Thymus (tissue), 14 donors: ENCODE measurements around the gene SFSWAP. TPM values are rescaled to one million over a fixed set of nuclear protein-coding genes. Genes with fewer than 3 reads are reported as not detected.
"Not testable (repeated sequence)": the region's sequence is repeated elsewhere in the genome, so short reads cannot be mapped to it uniquely, and the experiment has no call there.

Source experiments
- DNase-seq, 9 donors: peaks; one replicate each; pipeline ENCODE4 v3.0.0-alpha.2; 2013; ENCODE audit warnings: low spot score in 9 of 9, low read depth in 6 of 9, missing footprints in 1 of 9
- H3K27ac ChIP-seq, 2 donors: one replicate each; pipeline ENCODE4 v1.5.1; 2013; ENCODE audit warnings: control low read depth in 1 of 2, low read depth in 1 of 2, low read length in 1 of 2, mild to moderate bottlenecking in 1 of 2, moderate library complexity in 1 of 2
- H3K27me3 ChIP-seq, 2 donors: one replicate each; pipeline ENCODE4 v1.5.1; 2013; ENCODE audit warnings: low read length in 1 of 2; ENCODE audit not compliant: control insufficient read depth in 2 of 2, insufficient read depth in 1 of 2
- H3K36me3 ChIP-seq, 2 donors: one replicate each; pipeline ENCODE4 v1.5.1; 2013; ENCODE audit warnings: low read length in 1 of 2, mild to moderate bottlenecking in 1 of 2, moderate library complexity in 1 of 2; ENCODE audit not compliant: control insufficient read depth in 2 of 2, insufficient read depth in 2 of 2
- H3K4me1 ChIP-seq, 2 donors: one replicate each; pipeline ENCODE4 v1.5.1; 2013; ENCODE audit warnings: low read length in 2 of 2; ENCODE audit not compliant: control insufficient read depth in 2 of 2, insufficient read depth in 2 of 2
- H3K4me3 ChIP-seq, 2 donors: one replicate each; pipeline ENCODE4 v1.5.1; 2013; ENCODE audit warnings: low read length in 2 of 2, control low read depth in 1 of 2, mild to moderate bottlenecking in 1 of 2
- H3K9me3 ChIP-seq, 2 donors: one replicate each; pipeline ENCODE4 v1.5.1; 2013; ENCODE audit warnings: low read length in 1 of 2, mild to moderate bottlenecking in 1 of 2; ENCODE audit not compliant: control insufficient read depth in 2 of 2, insufficient read depth in 1 of 2
- WGBS: extraction: QIAGEN DNeasy Blood & Tissue Kit; methylation state at CpG from one replicate; pipeline ENCODE4 v1.1.7; 2013; 5-methylcytosine and 5-hydroxymethylcytosine counted together
- long read RNA-seq, 10 donors: transcript quantifications; one replicate each; lab custom pipeline, GENCODE V29; 2026
- polyA plus RNA-seq: library from polyadenylated mRNA; stranded (reverse); fragments of 200-250 nt; gene quantifications from one replicate; pipeline ENCODE4 v1.2.3, GENCODE V29; 2013
- total RNA-seq: library from RNA; stranded (reverse); fragments of 120-200 nt; gene quantifications from one replicate; pipeline ENCODE4 v1.2.4, GENCODE V29; 2013
- donor health status: healthy.

Gene SFSWAP
- total RNA-seq (19.5 TPM), polyA plus RNA-seq (39.6 TPM)
- long read RNA-seq, donor 1 = 0 reads
- long read RNA-seq, donor 2 = 0 reads
- long read RNA-seq, donor 3, transcript SFSWAP-206 (3 exons, 1,576 nt) = major isoform, 5 of 11 reads
- long read RNA-seq, donor 3, partial matches to known transcripts = 5 of 11 reads
- long read RNA-seq, donor 3, other reads (novel, unspliced or antisense) = 0 of 11 reads
- long read RNA-seq, donor 4, full-length matches to known transcripts = 4 of 4 reads
- long read RNA-seq, donor 4, partial matches to known transcripts = 0 of 4 reads
- long read RNA-seq, donor 4, other reads (novel, unspliced or antisense) = 0 of 4 reads
- long read RNA-seq, donor 5, full-length matches to known transcripts = 7 of 34 reads
- long read RNA-seq, donor 5, partial matches to known transcripts = 27 of 34 reads
- long read RNA-seq, donor 5, other reads (novel, unspliced or antisense) = 0 of 34 reads
- long read RNA-seq, donor 6, partial matches to known transcripts = 0 of 2 reads
- long read RNA-seq, donor 6, other reads (novel, unspliced or antisense) = 0 of 2 reads
- long read RNA-seq, donor 7, partial matches to known transcripts = 6 of 9 reads
- long read RNA-seq, donor 7, other reads (novel, unspliced or antisense) = 0 of 9 reads
- long read RNA-seq, donor 8, partial matches to known transcripts = 0 of 2 reads
- long read RNA-seq, donor 8, other reads (novel, unspliced or antisense) = 0 of 2 reads
- long read RNA-seq, donor 9, full-length matches to known transcripts = 4 of 4 reads
- long read RNA-seq, donor 9, partial matches to known transcripts = 0 of 4 reads
- long read RNA-seq, donor 9, other reads (novel, unspliced or antisense) = 0 of 4 reads
- long read RNA-seq, donor 10, partial matches to known transcripts = 0 of 5 reads
- long read RNA-seq, donor 10, other reads (novel, unspliced or antisense) = 0 of 5 reads

DNA sequence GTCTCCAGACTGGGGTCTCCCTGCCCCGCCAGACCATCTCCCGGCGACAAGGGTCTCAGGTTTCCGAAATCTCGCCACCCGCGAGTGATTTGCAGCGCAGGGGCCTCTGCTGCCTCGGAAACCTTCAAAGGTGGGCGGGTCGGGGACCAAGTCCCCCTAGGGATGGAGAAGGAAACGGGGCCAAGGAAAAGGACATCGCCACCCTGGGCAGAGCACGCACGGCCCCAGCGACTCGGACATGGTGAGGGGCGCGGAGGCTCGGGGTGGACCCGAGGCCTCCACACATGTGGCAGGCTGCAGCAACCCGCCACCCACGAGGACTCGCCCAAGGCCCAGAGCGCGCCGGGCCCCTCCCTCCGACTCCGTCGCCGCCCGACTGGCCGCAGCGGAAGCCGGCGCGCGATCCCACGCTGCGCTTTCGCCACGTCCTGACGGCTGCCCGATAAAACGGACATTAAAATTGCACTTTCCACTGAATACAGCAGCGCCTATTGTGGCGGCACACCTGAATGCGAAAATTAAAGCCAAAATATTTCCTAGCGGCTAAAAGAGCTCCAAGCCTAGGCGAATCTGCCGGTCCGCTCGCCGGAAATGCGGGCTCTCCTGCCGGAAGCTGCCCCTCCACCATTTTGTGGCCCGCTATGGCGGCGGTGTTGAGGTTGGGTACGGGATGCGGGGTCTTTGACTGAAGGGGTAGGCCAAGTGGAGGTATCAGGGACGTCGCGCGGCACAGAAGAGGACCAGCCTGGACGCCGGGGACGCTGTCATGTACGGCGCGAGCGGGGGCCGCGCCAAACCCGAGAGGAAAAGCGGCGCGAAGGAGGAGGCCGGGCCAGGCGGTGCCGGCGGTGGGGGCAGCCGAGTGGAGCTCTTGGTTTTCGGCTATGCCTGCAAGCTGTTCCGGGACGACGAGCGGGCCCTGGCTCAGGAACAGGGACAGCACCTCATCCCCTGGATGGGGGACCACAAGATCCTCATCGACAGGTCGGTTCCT lies at the start of gene SFSWAP:
TSS of gene SFSWAP (plus strand) at position 627 of the 994 bp plus-strand sequence. CDS start at position 767, 140 bp downstream.
- 1% methylated on average over 90 of the region's 90 CpGs for WGBS
- Histone ChIP-seq H3K36me3 (peaks cover 17 to 23% of the 10 kb centered on the region in 2 donors), H3K4me3 (peak within 1 kb of the TSS; percentile 76 to 83), H3K27me3 (no peaks in the 10 kb centered on the region), H3K27ac (peak within 1 kb of the TSS; percentile 88 to 95), H3K4me1 (peaks cover 17 to 21% of the 10 kb centered on the region in 2 donors), H3K9me3 (no peaks in the 10 kb centered on the region)
- peak; percentile 65 to 90 (median 76) for DNase-seq

DNA sequence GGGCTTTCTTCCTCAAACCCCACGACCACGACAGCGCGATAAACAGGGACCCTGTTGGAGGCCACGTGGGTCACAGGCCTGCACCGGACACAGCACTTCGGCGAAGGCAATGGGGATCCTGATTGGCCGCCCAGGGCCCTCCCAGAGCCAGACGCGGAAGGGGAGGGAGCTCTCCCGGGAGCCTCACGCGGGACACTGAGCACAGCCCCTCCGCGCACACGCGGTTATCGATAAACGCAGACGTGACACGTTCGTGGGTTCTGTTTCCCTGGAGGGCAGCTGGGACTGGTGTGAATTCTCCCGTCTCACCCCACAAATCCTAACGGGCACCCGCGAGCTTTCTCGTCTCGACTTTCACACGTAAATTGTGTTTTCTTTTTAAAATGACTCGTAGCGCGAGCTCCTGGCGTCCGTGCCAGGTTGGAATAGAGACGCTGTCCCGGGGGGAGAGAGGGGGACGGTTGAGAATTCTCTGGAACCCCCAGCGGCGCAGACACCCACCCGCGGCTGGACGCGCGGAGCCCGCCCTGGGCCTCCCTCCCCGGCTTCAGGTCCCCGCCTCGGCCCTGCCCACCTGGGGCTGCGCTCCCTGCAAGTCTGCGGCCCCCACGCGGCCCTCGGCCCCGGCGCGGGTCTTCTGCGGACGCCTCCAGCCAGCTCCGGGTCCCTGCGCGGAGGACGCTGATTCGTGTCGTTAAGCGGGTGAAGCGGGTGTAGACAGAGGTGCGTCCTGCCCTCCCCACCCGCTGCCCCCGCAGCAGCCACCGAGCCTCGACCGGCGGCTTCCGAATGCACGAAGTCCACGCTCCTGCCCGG lies 49.5 kb upstream of the SFSWAP start:
- not testable (repeated sequence) for H3K4me3 ChIP-seq

DNA sequence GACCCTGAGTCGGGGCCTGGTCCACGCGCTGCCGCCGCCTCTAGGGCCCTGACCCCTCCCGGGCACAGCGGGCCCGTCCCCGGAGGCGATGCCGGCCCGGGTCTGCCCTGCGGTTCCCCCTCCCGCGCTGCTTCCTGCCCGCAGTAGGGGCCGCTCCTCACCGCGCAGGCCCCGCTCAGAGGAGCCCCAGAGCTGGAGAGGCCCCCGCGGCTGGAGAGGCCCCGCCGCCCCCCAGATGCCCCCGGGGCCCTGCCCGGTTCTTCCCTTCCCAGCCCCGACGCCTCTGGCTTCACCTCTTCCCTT lies 49.0 kb upstream of the SFSWAP start:
- not testable (repeated sequence) for H3K4me3 ChIP-seq, H3K9me3 ChIP-seq, H3K4me1 ChIP-seq, H3K36me3 ChIP-seq, H3K27ac ChIP-seq, DNase-seq
- WGBS = no CpG with 5 or more reads among the region's 28 CpGs
- peaks cover 0 to 16% of the 10 kb centered on the region in 2 donors for H3K27me3 ChIP-seq

More for the DNA sequence above, 49.5 kb upstream of the SFSWAP start:
- 20% methylated on average over 24 of the region's 78 CpGs for WGBS
- DNase-seq, H3K27ac ChIP-seq, H3K36me3 ChIP-seq, H3K9me3 ChIP-seq, H3K4me1 ChIP-seq: not testable (repeated sequence)
- H3K27me3 ChIP-seq = peaks cover 0 to 16% of the 10 kb centered on the region in 2 donors

DNA sequence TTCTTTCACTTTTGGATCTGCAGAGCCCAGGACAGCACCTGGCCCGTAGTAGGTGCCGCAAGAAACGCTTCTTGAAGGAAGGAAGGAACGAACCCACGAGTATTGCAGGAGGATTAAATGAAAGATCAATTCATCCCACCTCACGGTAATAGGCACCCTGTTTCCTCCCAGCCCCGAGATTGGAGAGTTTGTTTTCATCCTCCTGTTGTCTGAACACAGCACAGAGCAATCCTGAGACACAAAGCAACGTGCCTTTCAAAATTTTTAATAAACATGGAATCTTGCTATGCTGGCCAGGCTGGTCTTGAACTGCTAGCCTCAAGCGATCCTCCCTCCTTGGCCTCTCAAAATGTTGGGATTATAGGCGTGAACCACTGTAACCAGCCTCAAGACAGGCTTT lies 48.5 kb upstream of the SFSWAP start:
- 69% methylated on average over 10 of the region's 10 CpGs for WGBS
- not testable (repeated sequence) for H3K36me3 ChIP-seq, H3K27ac ChIP-seq, H3K4me1 ChIP-seq, H3K9me3 ChIP-seq, DNase-seq, H3K4me3 ChIP-seq
- peaks cover 0 to 16% of the 10 kb centered on the region in 2 donors for H3K27me3 ChIP-seq

DNA sequence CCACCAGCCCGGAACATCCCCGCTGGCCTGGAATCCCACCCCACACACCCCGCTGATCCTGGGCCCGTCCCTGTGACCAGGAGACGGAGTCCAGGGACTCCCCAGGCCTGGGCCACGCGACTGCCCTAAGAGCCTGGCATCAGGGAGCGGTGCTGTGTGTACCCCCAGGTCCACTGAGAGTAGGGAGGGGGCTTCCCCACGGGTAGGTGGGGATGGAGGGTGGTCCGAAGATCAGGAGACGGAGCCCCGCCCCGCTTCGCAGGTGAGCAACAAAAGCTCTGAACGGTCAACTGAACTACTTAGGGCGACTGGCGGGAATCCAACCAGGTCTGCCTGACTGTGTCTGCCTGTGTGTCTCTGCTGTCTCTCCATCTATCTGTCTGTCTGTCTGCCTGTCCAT lies 45.2 kb upstream of the SFSWAP start:
- 96% methylated on average over 17 of the region's 17 CpGs for WGBS
- not testable (repeated sequence) for DNase-seq

DNA sequence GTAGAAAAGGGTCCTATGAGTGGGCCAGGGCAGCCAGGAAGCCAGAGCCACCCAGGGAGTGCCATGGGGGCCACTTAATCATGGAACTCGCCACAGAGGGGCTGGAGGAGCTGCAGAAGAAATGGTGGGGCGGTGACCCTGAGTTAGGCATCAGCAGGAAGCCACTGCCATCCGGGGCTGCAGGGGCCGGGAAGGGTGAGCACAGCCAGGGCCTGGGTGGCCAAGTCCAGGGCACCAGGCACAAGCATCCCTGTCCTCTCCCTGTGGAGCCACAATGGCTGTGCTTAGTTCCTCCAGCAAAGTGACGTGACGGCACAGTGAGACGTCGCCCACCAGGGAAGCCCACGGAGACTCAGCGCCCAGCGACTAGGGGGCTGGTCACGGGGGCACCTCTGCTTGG lies 44.4 kb upstream of the SFSWAP start:
- not testable (repeated sequence) for H3K4me1 ChIP-seq, H3K9me3 ChIP-seq, DNase-seq, H3K4me3 ChIP-seq, H3K36me3 ChIP-seq, H3K27ac ChIP-seq, H3K27me3 ChIP-seq
- 96% methylated on average over 4 of the region's 12 CpGs for WGBS

More for the DNA sequence above, 45.2 kb upstream of the SFSWAP start:
- not testable (repeated sequence) for H3K4me3 ChIP-seq, H3K9me3 ChIP-seq, H3K4me1 ChIP-seq, H3K27me3 ChIP-seq, H3K36me3 ChIP-seq, H3K27ac ChIP-seq

DNA sequence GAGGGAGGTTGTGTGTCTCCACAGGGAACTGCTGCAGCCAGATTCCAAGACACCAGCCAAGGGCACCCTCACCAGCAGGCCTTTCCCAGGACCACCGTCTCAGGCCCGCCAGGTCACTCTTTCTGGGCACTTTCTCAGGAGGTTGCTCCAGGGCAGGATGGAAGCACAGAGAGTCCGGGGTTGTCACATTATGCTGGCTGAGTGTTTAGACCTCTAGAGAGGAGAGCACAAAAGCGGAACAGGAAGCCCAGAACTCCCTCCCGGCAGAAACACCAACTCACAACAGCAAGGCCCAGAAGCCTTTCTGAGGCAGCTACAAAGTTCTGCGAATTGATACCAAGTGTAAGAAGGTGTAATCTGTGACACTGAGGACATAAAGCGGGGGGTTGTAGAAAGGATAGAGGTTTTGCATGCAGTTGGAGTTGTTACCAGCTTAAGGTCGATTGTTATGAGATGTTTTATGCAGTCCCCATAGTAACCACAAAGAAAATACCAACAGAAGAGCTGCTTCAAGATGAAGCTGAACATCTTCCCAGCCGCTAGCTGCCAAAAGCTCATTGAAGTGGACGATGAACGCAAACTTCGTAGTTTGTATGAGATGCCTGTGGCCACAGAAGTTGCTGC lies 43.8 kb upstream of the SFSWAP start:
- DNase-seq, H3K27ac ChIP-seq: not testable (repeated sequence)
- WGBS = 69% methylated on average over 12 of the region's 12 CpGs

DNA sequence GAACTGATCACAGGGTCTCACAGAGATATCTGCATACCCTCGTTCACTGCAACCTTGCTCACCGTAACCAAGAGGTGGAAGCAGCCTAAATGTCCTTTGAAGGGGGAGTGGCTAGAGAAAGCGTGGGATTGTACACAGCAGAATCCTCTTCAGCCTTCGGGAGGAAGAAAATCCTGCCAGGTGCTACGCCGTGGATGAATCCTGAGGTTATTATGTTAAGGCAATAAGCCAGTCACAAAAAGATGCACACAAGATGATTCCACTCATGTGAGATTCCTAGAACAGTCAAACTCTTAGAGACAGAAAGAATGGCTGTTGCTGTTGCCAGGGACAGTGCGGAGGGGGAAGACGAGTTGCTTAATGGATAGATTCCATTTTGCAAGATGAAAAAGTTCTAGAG lies 39.6 kb upstream of the SFSWAP start:
- Histone ChIP-seq H3K4me3 (no peak overlapping the region), H3K27me3 (peaks cover 0 to 5% of the 10 kb centered on the region in 2 donors), H3K36me3 (no peaks in the 10 kb centered on the region), H3K9me3 (no peaks in the 10 kb centered on the region), H3K27ac (no peak overlapping the region), H3K4me1 (no peaks in the 10 kb centered on the region)
- 83% methylated on average over 8 of the region's 8 CpGs for WGBS
- no peak for DNase-seq

More for the DNA sequence above, 43.8 kb upstream of the SFSWAP start:
- H3K4me3 ChIP-seq, H3K36me3 ChIP-seq, H3K9me3 ChIP-seq, H3K27me3 ChIP-seq, H3K4me1 ChIP-seq: not testable (repeated sequence)
